ENCODE measurements around the gene ARHGEF1.

ARHGEF1 gene

GRCh38 chr19:41932720-41933332 lies 49.8 kb downstream of the ARHGEF1 start:
- TF ChIP-seq CTCF (IDR thresholded peaks at IDR 0.05; ENCODE audit: borderline replicate concordance, extremely low read depth, low read length, poor library complexity, severe bottlenecking), result no peak
- TF ChIP-seq EZH2 (IDR thresholded peaks at IDR 0.05; ENCODE audit: borderline replicate concordance, low read depth, low read length, severe bottlenecking), result no peak
- no peak for ATAC-seq (ENCODE audit: insufficient read depth, low read depth)
- Histone ChIP-seq H3K27ac (ENCODE audit: low read length) (no peak overlapping the region), H3K9me3 (ENCODE audit: insufficient read depth, low read length, severe bottlenecking) (no peaks in the 10 kb centered on the region), H3K9ac (ENCODE audit: low read depth, low read length) (no peak overlapping the region), H4K20me1 (ENCODE audit: insufficient read depth, low read length) (no peaks in the 10 kb centered on the region), H3K4me1 (ENCODE audit: insufficient read depth, low read length) (peaks cover 38% of the 10 kb centered on the region), H3K36me3 (ENCODE audit: insufficient read depth, low read length) (peaks cover 5% of the 10 kb centered on the region; the same call in 1 of the 2 replicates), H3K4me3 (ENCODE audit: low read depth in 1 of 2, low read length in 2 of 2) (no peak overlapping the region), H2AFZ (ENCODE audit: low read depth, low read length) (no peak overlapping the region), H3K4me2 (ENCODE audit: insufficient read depth, low read length) (no peak overlapping the region), H3K79me2 (ENCODE audit: insufficient read depth, low read length) (peaks cover 6% of the 10 kb centered on the region), H3K27me3 (ENCODE audit: insufficient read depth, low read length, poor library complexity) (no peaks in the 10 kb centered on the region)
- no peak for DNase-seq

GRCh38 chr19:41933693-41934426 lies 50.9 kb downstream of the ARHGEF1 start:
- DNase-seq (no peak), ATAC-seq (ENCODE audit: insufficient read depth, low read depth) (no peak)
- H3K36me3 ChIP-seq (ENCODE audit: insufficient read depth, low read length), result peaks cover 5% of the 10 kb centered on the region; the same call in 1 of the 2 replicates
- H3K27me3 ChIP-seq (ENCODE audit: insufficient read depth, low read length, poor library complexity), result no peaks in the 10 kb centered on the region
- no peak overlapping the region for H3K4me2 ChIP-seq (ENCODE audit: insufficient read depth, low read length)
- no peaks in the 10 kb centered on the region for H4K20me1 ChIP-seq (ENCODE audit: insufficient read depth, low read length)
- H3K4me1 ChIP-seq (ENCODE audit: insufficient read depth, low read length), result peaks cover 33% of the 10 kb centered on the region
- no peak overlapping the region for H3K4me3 ChIP-seq (ENCODE audit: low read depth in 1 of 2, low read length in 2 of 2)
- H3K27ac ChIP-seq (ENCODE audit: low read length), result 0 out of 2 replicates have a peak overlapping the region, but pooled peaks have one; percentile 33
- H3K79me2 ChIP-seq (ENCODE audit: insufficient read depth, low read length), result peaks cover 3% of the 10 kb centered on the region
- H3K9ac ChIP-seq (ENCODE audit: low read depth, low read length), result no peak overlapping the region
- TF ChIP-seq EZH2 (IDR thresholded peaks at IDR 0.05; ENCODE audit: borderline replicate concordance, low read depth, low read length, severe bottlenecking), result no peak
- H2AFZ ChIP-seq (ENCODE audit: low read depth, low read length), result no peak overlapping the region
- no peaks in the 10 kb centered on the region for H3K9me3 ChIP-seq (ENCODE audit: insufficient read depth, low read length, severe bottlenecking)

GRCh38 chr19:41934849-41935374 lies 51.9 kb downstream of the ARHGEF1 start:
- Histone ChIP-seq H3K9ac (ENCODE audit: low read depth, low read length) (no peak overlapping the region), H3K79me2 (ENCODE audit: insufficient read depth, low read length) (no peaks in the 10 kb centered on the region), H3K4me1 (ENCODE audit: insufficient read depth, low read length) (peaks cover 22% of the 10 kb centered on the region), H3K36me3 (ENCODE audit: insufficient read depth, low read length) (peaks cover 5% of the 10 kb centered on the region; the same call in 1 of the 2 replicates), H3K4me3 (ENCODE audit: low read depth in 1 of 2, low read length in 2 of 2) (no peak overlapping the region), H3K27ac (ENCODE audit: low read length) (no peak overlapping the region), H3K4me2 (ENCODE audit: insufficient read depth, low read length) (no peak overlapping the region), H2AFZ (ENCODE audit: low read depth, low read length) (no peak overlapping the region; the same call in 1 of the 2 replicates), H3K27me3 (ENCODE audit: insufficient read depth, low read length, poor library complexity) (no peaks in the 10 kb centered on the region), H3K9me3 (ENCODE audit: insufficient read depth, low read length, severe bottlenecking) (no peaks in the 10 kb centered on the region), H4K20me1 (ENCODE audit: insufficient read depth, low read length) (no peaks in the 10 kb centered on the region)
- peak; percentile 87 for ATAC-seq (ENCODE audit: insufficient read depth, low read depth)
- peak; percentile 99 for TF ChIP-seq CTCF (IDR thresholded peaks at IDR 0.05; ENCODE audit: borderline replicate concordance, extremely low read depth, low read length, poor library complexity, severe bottlenecking)
- no peak for TF ChIP-seq EZH2 (IDR thresholded peaks at IDR 0.05; ENCODE audit: borderline replicate concordance, low read depth, low read length, severe bottlenecking)
- peak; percentile 82 for DNase-seq
